Measurements from ENCODE around the gene BCL2L13.
"Not testable (repeated sequence)": the region's sequence is repeated elsewhere in the genome, so short reads cannot be mapped to it uniquely, and the experiment has no call there.

BCL2L13 gene

DNA sequence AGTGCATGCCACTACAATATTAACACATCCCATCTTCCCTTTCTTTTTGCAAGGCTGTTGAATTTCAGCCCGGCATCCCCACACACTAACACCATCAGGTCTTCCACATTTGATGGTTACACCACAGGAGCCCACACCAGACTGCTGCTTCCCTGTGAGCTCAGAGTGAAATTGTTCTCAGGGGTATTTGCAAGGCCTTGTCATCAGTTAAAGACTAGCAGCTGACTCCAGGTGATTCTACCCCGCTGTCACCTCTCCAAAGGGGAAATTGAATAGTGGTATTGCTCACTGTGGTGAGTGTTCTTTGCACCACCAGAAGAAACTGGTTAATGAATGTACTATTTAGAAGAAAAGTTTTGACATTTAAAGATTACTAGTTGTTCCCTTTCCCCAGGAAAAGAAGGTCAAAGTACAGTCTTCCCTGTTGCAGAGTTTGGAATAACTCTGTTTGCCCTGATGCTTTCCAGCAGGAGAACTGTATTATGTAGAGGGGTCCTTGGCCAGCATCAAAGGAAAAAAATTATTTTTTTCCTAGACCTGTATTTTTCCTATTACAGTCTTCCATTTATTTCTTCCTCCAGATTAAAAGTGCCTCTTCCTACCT is 93.8 kb downstream of the BCL2L13 start:
- no peak for DNase-seq

DNA sequence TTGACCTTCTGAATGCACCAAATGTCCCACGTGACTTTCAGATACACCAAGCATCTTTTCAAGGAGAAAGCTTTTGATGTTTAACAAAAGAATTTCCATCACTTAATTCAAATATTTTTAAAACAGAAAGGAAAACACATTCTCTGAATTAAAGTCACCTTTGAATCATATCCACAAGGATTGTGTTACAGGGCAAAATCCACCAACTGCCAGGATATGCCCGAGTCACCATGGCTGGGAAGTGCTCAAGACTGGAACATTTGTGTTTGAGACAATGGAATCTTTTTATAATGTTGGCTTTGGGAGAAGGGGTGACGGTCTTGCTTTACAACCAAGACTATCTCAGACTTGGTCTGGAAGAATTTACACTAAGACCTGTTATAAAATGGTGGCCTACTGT is 94.9 kb downstream of the BCL2L13 start:
- no peak for DNase-seq

- DNase-seq, result no peak
These were observed 95.6 kb downstream of the BCL2L13 start for GRCh38 chr22:17734187-17734586.

DNA sequence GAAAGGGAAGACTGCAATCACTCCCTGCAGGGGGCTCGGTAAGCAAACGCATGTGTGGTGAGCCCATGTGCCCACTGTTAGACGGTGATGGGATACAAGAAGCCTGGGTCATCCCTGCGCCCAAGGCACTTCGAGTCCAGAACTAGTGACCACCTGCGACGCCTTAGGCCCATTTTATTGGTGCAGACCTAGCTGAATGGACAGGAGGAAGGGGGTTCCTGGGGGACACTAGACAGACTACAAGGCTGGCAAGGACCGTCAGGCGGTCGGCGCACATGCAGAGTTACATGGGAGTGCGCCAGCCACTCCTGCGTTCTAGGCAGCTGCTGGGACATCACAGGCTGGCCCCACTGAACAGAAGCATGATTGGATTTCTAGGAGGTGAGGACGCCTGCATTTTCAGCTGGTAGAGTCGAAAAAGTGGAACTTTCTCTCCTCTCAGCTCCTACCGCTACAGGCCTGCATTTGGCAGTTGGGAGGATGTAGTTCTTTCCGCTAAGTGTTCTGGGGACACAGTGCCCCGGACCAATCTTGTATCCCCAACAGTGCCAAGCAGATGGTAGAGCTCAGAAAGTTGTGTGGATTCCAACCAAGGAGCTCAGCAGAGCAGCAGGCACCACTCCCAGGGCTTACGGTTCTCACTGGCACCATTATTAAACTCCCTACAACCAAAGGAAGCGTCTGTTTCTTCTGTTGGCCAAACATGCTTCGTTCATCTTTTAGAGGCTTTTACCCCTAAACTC is 100.0 kb downstream of the BCL2L13 start:
- no peak for DNase-seq

- DNase-seq, result no peak
These were observed 100.8 kb downstream of the BCL2L13 start for GRCh38 chr22:17739196-17739975.

- no peak for DNase-seq
These were observed 103.4 kb downstream of the BCL2L13 start for GRCh38 chr22:17741866-17742526.

GRCh38 chr22:17742527-17742902 is 104.0 kb downstream of the BCL2L13 start:
- no peak for DNase-seq

DNA sequence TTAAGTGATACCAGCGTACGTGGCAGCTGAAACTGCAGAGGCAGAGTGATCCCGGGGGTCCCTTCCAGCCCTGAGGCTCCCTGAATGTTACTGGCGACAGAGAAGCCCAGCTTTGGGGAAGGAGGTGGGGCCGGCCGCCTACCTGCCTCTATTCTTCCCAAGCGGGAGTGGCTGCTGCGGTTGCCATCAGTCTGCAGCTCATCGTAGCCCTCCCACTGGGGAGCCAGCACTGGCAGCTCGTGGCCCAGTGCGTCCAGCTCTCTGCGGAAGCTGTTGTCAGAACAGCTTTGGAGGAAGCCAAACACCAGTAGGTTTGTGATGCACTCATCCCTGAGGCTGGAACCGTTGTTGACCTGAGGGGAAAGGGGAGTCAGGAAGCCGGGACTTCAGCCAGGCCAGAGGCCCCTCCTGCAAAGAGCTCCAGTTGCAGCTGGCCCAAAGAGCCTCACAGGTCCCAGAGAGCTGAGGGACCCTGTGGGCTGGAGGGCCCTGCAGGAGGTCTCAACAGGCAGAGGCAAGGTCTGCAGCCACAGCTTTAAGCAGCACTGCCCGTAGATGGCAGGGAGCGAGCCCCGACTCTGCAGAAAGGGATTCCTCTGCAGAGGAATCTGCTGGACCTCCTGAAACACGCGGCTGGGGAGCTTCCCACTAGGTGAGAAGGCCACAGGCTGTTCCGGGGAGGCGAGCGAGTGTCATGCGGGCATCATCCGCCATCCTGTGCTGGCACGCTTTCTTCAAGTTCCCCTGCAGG is 105.3 kb downstream of the BCL2L13 start:
- no peak for DNase-seq

DNA sequence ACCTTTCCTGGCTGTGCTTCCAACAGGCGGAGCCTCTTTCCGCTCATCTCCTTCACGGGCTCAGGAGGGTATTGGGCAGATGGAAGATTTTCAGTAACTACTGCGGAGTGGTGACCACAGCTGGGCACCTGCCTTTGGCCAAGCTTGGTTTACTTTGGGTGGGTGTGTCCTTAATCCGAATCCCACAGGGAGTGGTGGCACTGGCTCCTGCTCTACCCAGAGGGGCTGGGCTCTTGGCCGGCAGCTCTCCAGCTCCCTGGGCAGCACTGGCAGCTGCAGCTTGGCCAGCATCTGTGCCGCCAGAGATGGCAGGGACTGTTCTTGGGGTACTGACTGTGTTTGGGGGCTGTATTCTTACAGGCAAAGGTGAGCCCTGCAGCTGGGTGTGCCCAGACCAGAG is 105.9 kb downstream of the BCL2L13 start:
- no peak for DNase-seq

- DNase-seq, result no peak
These were observed 108.4 kb downstream of the BCL2L13 start for GRCh38 chr22:17746916-17747315.

DNA sequence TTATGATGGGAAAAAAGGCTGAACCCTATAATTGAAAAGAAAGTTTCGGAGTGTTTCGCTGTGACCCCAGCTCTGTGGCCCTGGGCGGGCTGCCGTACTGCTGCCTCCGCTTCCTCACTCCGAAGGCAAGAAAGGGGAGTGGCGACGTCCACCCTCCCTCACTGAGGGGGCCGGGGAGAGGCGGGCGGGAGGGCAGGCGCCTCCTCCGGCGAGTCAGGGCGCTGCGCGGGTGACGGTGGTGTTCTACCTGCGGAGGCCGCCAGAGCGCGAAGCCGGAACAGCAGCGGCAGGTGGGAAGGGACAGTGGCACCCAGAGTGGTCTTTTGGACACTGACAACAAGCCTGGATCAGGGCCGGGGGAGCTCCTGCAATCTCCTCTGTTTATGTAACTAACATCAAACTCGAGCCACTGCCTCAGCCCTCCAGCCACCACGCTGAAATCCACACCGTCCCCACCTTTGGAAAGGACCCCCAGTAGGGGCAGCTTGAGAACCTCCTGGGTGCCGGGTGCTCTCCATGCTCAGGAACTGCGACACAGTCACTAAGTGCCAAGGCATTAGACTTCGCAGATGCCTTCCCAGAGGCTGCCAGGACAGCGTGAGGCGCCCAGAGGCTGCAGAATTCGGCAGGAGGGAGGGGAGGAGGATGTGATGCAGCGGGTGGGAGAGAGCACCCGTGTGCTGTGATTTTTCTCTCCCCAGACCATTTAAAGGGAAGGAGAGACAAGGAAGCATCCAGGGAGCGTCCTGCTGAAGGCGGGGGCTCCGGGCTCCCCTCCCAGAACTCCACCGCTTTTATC is 110.2 kb downstream of the BCL2L13 start:
- no peak for DNase-seq

DNA sequence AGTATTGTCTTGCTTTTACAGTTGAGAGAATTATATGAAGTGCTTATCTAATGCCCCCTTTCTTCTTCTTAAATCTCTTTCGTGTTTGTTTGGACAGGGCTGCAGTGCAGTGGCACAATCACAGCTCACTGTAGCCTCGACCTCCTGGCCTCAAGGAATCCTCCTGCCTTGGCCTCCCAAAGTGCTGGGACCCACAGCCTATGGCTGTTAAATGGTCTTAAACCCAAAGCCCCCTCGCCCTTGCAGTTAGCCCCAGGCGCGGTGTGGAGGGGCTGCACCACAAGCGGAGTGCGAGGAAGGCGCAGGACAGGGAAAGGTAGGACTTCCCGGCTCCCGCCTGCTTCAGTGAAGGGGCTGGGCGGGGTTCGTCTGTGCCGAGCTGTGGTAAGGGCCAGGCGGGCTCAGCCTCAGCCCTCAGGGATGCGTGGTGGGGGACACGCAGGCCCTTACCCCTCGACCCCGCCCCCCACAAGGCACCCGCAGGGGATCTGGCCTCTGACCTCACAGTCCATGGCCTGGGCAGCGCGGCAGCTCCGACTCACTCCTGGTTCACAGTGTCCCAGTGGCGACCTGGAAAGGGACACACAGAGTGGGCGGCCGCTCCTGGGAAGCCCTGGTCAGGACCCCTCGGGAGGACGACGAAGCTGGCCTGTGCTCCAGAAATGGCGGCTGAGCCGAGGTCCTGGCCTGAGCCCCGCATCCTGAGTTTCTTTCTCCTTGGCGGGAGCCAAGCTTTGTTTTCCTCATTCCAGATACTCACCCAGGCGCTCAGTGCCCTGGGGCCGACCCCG is 111.2 kb downstream of the BCL2L13 start:
- no peak for DNase-seq

DNA sequence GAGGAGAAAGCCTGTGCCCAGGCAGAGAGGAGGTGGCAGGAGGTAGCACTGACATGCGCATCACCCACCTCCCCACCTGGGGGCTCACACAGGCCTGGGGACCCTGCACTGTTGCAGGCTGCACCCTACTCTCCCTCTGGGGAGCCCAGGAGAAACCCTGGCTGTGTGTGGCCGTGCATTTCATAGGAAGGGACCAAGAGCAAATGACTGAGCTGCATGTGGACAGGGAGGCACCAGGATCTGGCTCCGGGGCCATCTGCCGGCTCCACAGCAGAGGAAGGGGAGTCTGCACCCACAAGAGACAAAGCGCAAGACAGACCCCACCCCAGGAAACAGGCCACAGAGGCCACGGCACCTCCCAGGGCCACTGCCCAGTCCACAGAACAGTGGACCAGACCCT is 113.0 kb downstream of the BCL2L13 start:
- no peak for DNase-seq

DNA sequence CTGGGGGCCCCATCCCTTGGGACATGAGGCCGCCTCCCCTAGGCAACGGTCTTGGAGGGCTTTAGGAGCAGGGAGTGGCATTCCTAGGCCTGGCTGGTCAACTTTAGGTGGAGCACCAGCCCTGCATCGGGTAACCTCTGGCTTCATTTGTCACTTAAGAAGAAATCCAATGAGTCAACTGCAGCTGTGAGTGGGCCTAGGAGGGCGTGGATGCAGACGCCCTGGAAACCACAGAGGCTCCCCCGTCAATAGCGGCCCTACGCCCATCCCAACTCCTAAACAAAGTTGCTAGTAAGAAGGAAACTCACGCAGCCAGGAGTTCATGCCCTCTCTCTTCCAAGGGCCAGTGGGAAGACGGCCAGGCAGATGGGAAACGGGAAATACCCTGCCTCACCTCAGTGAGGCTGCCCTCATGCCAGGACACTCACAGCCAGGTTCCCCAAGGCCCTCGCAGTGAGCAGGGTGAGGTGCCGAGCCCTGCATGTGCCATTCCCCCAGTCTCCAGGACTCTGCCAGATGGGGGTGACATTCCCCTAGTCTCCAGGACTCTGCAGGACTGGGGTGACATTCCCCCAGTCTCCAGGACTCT is 114.9 kb downstream of the BCL2L13 start:
- no peak for DNase-seq

GRCh38 chr22:17754233-17754925 is 115.8 kb downstream of the BCL2L13 start:
- no peak for DNase-seq

GRCh38 chr22:17761138-17761488 is 122.6 kb downstream of the BCL2L13 start:
- no peak for DNase-seq

GRCh38 chr22:17763442-17763841 is 124.9 kb downstream of the BCL2L13 start:
- DNase-seq, result not testable (repeated sequence)

- no peak for DNase-seq
These were observed 125.5 kb downstream of the BCL2L13 start for GRCh38 chr22:17764036-17764435.

- DNase-seq, result not testable (repeated sequence)
These were observed 126.3 kb downstream of the BCL2L13 start for GRCh38 chr22:17764852-17765251.
